Epithelial cell of esophagus (primary cell): ENCODE data around the gene MLPH.

ENCODE experiments used
- DNase-seq: peaks from one replicate; pipeline ENCODE4 v3.0.0; 2010; ENCODE audit warnings: low read depth
- H3K4me3 ChIP-seq: 2 replicates; pipeline ENCODE4 v1.5.1; 2011; ENCODE audit warnings: mild to moderate bottlenecking, low read length, control low read depth
- CTCF ChIP-seq: IDR thresholded peaks from 2 replicates; pipeline ENCODE4 v1.5.1; 2011; ENCODE audit warnings: low read depth, mild to moderate bottlenecking, low read length, control low read depth, inconsistent platforms; ENCODE audit not compliant: insufficient read depth; ENCODE audit errors: missing control alignments

MLPH gene

DNA sequence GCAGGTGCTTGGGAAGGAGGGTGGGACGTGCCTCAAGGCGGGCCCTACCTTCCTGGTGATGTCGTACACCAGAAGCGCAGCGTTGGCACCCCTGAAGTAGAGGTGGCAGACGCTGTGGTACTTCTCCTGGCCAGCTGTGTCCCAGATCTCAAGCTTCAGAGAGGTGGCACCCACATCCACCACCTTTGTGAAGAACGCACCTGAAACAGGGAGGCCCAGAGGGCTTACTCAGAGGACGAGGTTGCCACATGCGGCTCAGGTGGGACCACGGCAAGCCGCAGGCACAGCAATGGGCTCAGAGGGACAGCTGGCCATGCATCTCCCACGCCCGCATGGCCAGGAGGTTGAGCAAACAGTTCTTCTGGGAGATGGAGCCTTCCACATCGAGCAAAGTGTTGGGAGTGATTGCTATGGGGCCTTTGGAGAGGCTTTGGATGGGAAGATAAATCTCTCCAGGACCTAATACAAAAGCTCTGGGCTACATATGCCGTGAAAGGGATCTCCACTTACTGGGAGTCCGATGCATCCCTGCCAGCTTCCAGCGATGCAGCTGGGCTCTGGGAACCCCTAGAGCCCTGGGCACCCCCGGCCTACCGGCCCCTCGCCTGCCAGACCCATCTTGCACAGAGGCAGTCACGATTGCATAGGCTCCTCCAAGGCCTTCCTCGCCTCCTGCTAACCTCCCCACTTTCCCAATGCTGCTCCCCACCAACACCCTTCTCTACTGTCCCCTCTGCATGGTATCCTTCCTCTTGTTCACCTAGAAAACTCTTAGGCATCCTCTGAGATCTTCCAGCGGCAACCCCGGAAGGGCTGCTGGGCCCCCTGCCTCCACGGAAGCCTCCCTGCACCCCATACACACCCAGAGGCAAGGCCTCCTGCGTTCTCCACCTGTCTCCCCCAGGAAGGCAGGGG is 91.2 kb downstream of the MLPH start:
- no peak for DNase-seq

GRCh38 chr2:237581326-237581725 is 94.3 kb downstream of the MLPH start:
- no peak overlapping the region for H3K4me3 ChIP-seq
- DNase-seq, result no peak
- no peak for TF ChIP-seq CTCF

More for the DNA sequence above, 91.2 kb downstream of the MLPH start:
- TF ChIP-seq CTCF, result no peak
- H3K4me3 ChIP-seq, result no peak overlapping the region

DNA sequence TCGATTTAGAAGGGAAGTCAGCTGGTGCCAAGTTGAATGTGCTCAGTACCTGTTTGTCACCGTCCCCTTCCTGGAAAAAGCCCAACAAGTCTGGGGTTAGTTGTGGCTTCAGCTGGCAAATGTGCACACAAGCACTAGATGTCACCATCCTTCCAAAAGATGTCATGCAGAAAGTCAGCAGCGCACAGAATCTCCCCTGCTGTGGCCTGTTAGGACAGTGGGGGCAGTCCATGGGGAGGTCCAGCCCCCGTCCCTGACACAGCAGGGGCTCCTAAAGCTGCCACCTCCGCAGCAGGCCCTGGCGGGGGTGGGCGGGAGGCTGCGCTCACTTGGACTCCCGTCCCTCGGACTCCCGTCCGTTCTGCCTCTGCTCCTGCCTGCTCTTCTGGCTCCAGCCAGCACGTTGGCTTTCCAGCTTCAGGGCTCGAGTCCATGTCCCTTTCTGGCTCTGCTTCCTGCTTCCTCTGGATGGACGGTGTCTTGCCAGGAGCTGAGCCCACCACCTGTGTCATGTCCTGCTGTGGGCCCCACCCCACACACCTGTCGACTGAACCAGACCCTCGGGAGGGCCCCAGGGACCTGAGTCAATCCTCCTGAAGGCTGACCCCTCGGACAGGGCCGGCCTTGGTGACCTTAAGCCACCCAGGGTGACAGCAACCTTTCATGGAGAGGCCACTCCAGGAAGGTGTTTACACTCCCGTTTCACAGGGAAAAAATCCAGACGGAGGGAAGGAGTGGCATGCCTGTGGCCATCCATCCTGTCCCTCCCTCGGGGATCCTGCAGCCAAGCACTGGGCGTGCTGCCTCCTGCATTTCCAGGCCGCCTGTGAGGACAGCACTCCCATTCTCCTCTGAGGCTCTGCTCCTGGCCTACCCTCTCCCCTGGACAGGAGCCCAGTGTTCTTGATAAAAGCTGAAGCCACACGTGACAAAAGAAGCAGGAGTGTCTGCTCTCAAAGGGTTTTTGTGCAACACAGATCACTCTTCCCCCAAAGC is 95.0 kb downstream of the MLPH start:
- peak; percentile 52 for DNase-seq
- no peak overlapping the region for H3K4me3 ChIP-seq
- peak; percentile 53 for TF ChIP-seq CTCF

- TF ChIP-seq CTCF, result no peak
- H3K4me3 ChIP-seq, result no peak overlapping the region
- DNase-seq, result no peak
These were observed 96.6 kb downstream of the MLPH start for GRCh38 chr2:237583385-237584295.

GRCh38 chr2:237585590-237586221 is 98.7 kb downstream of the MLPH start:
- no peak overlapping the region for H3K4me3 ChIP-seq
- TF ChIP-seq CTCF, result no peak
- DNase-seq, result no peak
